IMR-90 (cell line): ENCODE data around the gene LCAT. TPM values are rescaled to one million over a fixed set of nuclear protein-coding genes. Genes with fewer than 3 reads are reported as not detected.

Source experiments
- ATAC-seq: fragments of 200-7000 bp; cut with Tn5 transposase; 2 replicates; pipeline ENCODE4 v1.9.1; 2020; ENCODE audit warnings: low read depth, mild to moderate bottlenecking, moderate library complexity
- BruUV-seq: library from RNA; stranded (reverse); fragments of 400-500 nt; replicated peaks from 2 replicates; lab custom pipeline; 2021; lab: Mats Ljungman, UMichigan
- CTCF ChIA-PET: fragments of 300-600 bp; formaldehyde crosslinking; extraction: SDS; loops from one replicate; lab custom pipeline; 2021; ENCODE audit warnings: antibody characterized with exemption; lab: Yijun Ruan, JAX
- POLR2A ChIA-PET: fragments of 300-600 bp; sonication (Branson Sonifier 250); formaldehyde crosslinking; loops from one replicate; lab custom pipeline; 2022; ENCODE audit warnings: antibody characterized with exemption; ENCODE audit not compliant: unreplicated experiment; lab: Charles Lee
- DNase-seq: peaks from one replicate; pipeline ENCODE4 v3.0.0; 2013
- H2AFZ ChIP-seq: replicated peaks from 2 replicates; pipeline ENCODE3; 2013; ENCODE audit warnings: low read length, mild to moderate bottlenecking; ENCODE audit not compliant: poor library complexity
- H2AK5ac ChIP-seq: 2 replicates; pipeline ENCODE4 v1.6.1; 2013; ENCODE audit warnings: low read depth, low read length, inconsistent platforms
- H2AK9ac ChIP-seq: replicated peaks from 2 replicates; pipeline ENCODE3; 2013; ENCODE audit warnings: mild to moderate bottlenecking, low read depth, low read length, moderate library complexity; ENCODE audit not compliant: poor library complexity
- H2BK120ac ChIP-seq: 2 replicates; pipeline ENCODE4 v1.6.1; 2013; ENCODE audit warnings: low read depth, low read length, inconsistent platforms
- H2BK15ac ChIP-seq: 3 replicates; pipeline ENCODE4 v1.6.1; 2013; ENCODE audit warnings: low read depth, low read length, inconsistent platforms
- H2BK20ac ChIP-seq: 2 replicates; pipeline ENCODE4 v1.6.1; 2013; ENCODE audit warnings: low read depth, mild to moderate bottlenecking, inconsistent platforms, low read length, moderate library complexity
- H2BK5ac ChIP-seq: 2 replicates; pipeline ENCODE4 v1.6.1; 2013; ENCODE audit warnings: mild to moderate bottlenecking, low read depth, low read length, inconsistent platforms; ENCODE audit not compliant: poor library complexity, severe bottlenecking
- H3K14ac ChIP-seq: replicated peaks from 2 replicates; pipeline ENCODE4 v1.6.1; 2013; ENCODE audit warnings: low read depth, low read length, inconsistent platforms
- H3K18ac ChIP-seq: 2 replicates; pipeline ENCODE4 v1.6.1; 2013; ENCODE audit warnings: low read depth, low read length, control low read depth
- H3K23ac ChIP-seq: 2 replicates; pipeline ENCODE4 v1.6.1; 2013; ENCODE audit warnings: low read depth, low read length, inconsistent platforms
- H3K27ac ChIP-seq: 2 replicates; pipeline ENCODE4 v1.5.1; 2013; ENCODE audit warnings: mild to moderate bottlenecking, control low read depth, low read length; ENCODE audit not compliant: insufficient read depth
- H3K27me3 ChIP-seq: 2 replicates; pipeline ENCODE4 v1.6.1; 2013; ENCODE audit warnings: low read length; ENCODE audit not compliant: control insufficient read depth, insufficient read depth
- H3K36me3 ChIP-seq: 2 replicates; pipeline ENCODE4 v1.6.1; 2013; ENCODE audit warnings: low read length, mixed read lengths; ENCODE audit not compliant: control insufficient read depth, insufficient read depth
- H3K4ac ChIP-seq: 2 replicates; pipeline ENCODE4 v1.6.1; 2013; ENCODE audit warnings: low read depth, low read length, inconsistent platforms
- H3K4me1 ChIP-seq: 2 replicates; pipeline ENCODE4 v1.6.1; 2013; ENCODE audit warnings: low read length, mixed read lengths; ENCODE audit not compliant: control insufficient read depth, insufficient read depth
- H3K4me2 ChIP-seq: 2 replicates; pipeline ENCODE4 v1.6.1; 2013; ENCODE audit warnings: low read depth, mild to moderate bottlenecking, control low read depth, low read length, moderate library complexity
- H3K4me3 ChIP-seq: 2 replicates; pipeline ENCODE4 v1.5.1; 2013; ENCODE audit warnings: low read depth, mild to moderate bottlenecking, control low read depth, low read length, moderate library complexity; ENCODE audit not compliant: insufficient read depth
- H3K56ac ChIP-seq: 2 replicates; pipeline ENCODE4 v1.6.1; 2013; ENCODE audit warnings: low read length, inconsistent platforms; ENCODE audit not compliant: insufficient read depth; ENCODE audit errors: extremely low read depth
- H3K79me1 ChIP-seq, 2 experiments: 2 replicates each; pipeline ENCODE4 v1.6.1; 2013; ENCODE audit warnings: low read length in 2 of 2, inconsistent platforms in 1 of 2, low read depth in 1 of 2
- H3K9ac ChIP-seq: 2 replicates; pipeline ENCODE4 v1.6.1; 2013; ENCODE audit warnings: low read depth, low read length, control low read depth
- H3K9me1 ChIP-seq: 2 replicates; pipeline ENCODE4 v1.6.1; 2013; ENCODE audit warnings: low read length, inconsistent platforms; ENCODE audit not compliant: insufficient read depth
- H3K9me3 ChIP-seq: 2 replicates; pipeline ENCODE4 v1.6.1; 2013; ENCODE audit warnings: low read length; ENCODE audit not compliant: control insufficient read depth, insufficient read depth
- H4K20me1 ChIP-seq: 2 replicates; pipeline ENCODE4 v1.6.1; 2013; ENCODE audit warnings: low read length, inconsistent platforms; ENCODE audit not compliant: insufficient read depth
- H4K5ac ChIP-seq: 2 replicates; pipeline ENCODE4 v1.6.1; 2013; ENCODE audit warnings: mild to moderate bottlenecking, low read depth, low read length, control low read depth
- H4K8ac ChIP-seq, 2 experiments: 2 replicates each; pipeline ENCODE4 v1.6.1; 2013; ENCODE audit warnings: low read depth in 2 of 2, low read length in 2 of 2, control low read depth in 1 of 2, inconsistent platforms in 1 of 2
- H4K91ac ChIP-seq: 2 replicates; pipeline ENCODE4 v1.6.1; 2013; ENCODE audit warnings: low read depth, low read length, inconsistent platforms; ENCODE audit not compliant: insufficient read depth
- BHLHE40 ChIP-seq: fragments of 150-350 bp; IDR thresholded peaks from 2 replicates; pipeline ENCODE4 v1.6.1; 2016; ENCODE audit warnings: mild to moderate bottlenecking, low read depth, low read length
- CEBPB ChIP-seq: IDR thresholded peaks from 2 replicates; pipeline ENCODE4 v1.6.1; 2012; ENCODE audit warnings: low read depth, low read length, improper control_type of control experiment
- CTCF ChIP-seq: conservative IDR thresholded peaks from 2 replicates; pipeline ENCODE4 v1.5.1; 2012; ENCODE audit warnings: mild to moderate bottlenecking, low read depth, low read length, improper control_type of control experiment
- FOS ChIP-seq: fragments of 150-350 bp; IDR thresholded peaks from 2 replicates; pipeline ENCODE4 v1.6.1; 2016; ENCODE audit warnings: low read depth, low read length
- MAZ ChIP-seq: IDR thresholded peaks from 2 replicates; pipeline ENCODE4 v1.6.1; 2012; ENCODE audit warnings: low read depth, mild to moderate bottlenecking, low read length, improper control_type of control experiment, moderate library complexity, borderline replicate concordance
- MXI1 ChIP-seq: IDR thresholded peaks from 2 replicates; pipeline ENCODE4 v1.6.1; 2012; ENCODE audit warnings: low read depth, mild to moderate bottlenecking, low read length, moderate library complexity, borderline replicate concordance
- POLR2A ChIP-seq: IDR thresholded peaks from 2 replicates; pipeline ENCODE4 v1.6.1; 2012; ENCODE audit warnings: mild to moderate bottlenecking, low read depth, low read length
- RAD21 ChIP-seq: IDR thresholded peaks from 2 replicates; pipeline ENCODE4 v1.6.1; 2012; ENCODE audit warnings: low read length, improper control_type of control experiment
- RFX5 ChIP-seq: IDR thresholded peaks from 2 replicates; pipeline ENCODE4 v1.8.0; 2012; ENCODE audit warnings: low read depth, mild to moderate bottlenecking, low read length, moderate library complexity
- SMC3 ChIP-seq: fragments of 150-350 bp; IDR thresholded peaks from 2 replicates; pipeline ENCODE4 v1.6.1; 2016; ENCODE audit warnings: low read depth, mild to moderate bottlenecking, antibody characterized with exemption, low read length, moderate library complexity
- USF2 ChIP-seq: fragments of 150-350 bp; IDR thresholded peaks from 2 replicates; pipeline ENCODE4 v1.6.1; 2017; ENCODE audit warnings: mild to moderate bottlenecking, antibody characterized with exemption, low read length, low read depth
- whole genome bisulfite sequencing, 2 experiments: methylation state at CpG; one replicate each; pipeline versions ENCODE4 v1.1.5 to v1.1.7; 2013; ENCODE audit warnings: missing lambda C conversion rate in 2 of 2; ENCODE audit not compliant: insufficient read length in 1 of 2; ENCODE audit errors: extremely low coverage in 2 of 2; 5-methylcytosine and 5-hydroxymethylcytosine counted together
- dilution Hi-C: fragments of 300-500 bp; cut with HindIII; formaldehyde crosslinking; loops from one replicate; pipeline ENCODE4 v1.14.3; 2018; ENCODE audit warnings: low sequenced_read_pairs; ENCODE audit not compliant: unreplicated experiment
- in situ Hi-C: fragments of 300-500 bp; cut with MboI; formaldehyde crosslinking; loops from 3 replicates; pipeline ENCODE4 v1.14.3; 2019; ENCODE audit warnings: low sequenced_read_pairs, inconsistent platforms, mixed read lengths
- intact Hi-C: fragments of 100-400 bp; cut with micrococcal nuclease; formaldehyde crosslinking; loops from 2 replicates; pipeline ENCODE4 v1.10.0; 2022
- polyA plus RNA-seq, 3 experiments: library from polyadenylated mRNA; depleted of rRNA; stranded (reverse); fragments of >200 nt; gene quantifications; 2 replicates each; pipeline ENCODE4 v1.2.3, GENCODE V29; 2012; ENCODE audit warnings: low replicate concordance in 1 of 3
- total RNA-seq: library from RNA; depleted of rRNA; stranded (reverse); fragments of >200 nt; gene quantifications from 2 replicates; pipeline ENCODE4 v1.2.3, GENCODE V29; 2012

LCAT gene
- total and polyA plus RNA-seq, 2 of the 4 experiments (the other 2 are of a cell fraction): 1.4 to 18.8 TPM

DNA sequence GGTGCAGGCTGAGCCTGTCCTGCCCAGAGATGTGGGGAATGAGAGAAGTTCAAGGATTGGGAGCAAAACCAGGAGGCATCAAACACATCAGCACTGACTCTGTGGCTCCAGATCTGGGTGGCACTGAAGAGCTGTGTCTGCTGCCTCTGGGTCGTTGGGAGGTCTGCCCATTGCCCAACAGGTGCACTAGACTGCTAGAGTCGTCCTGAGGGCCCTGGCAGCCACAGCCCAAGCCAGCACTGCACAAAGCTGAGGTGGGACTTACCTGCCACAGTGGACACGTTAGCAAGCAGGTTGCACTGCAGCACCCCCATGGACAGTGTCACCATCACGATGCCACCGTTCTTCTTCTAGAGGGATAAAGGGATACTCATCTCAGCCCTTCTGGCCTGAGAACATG, 33.1 kb upstream of the LCAT start:
- Histone ChIP-seq H2BK5ac (no peak overlapping the region), H4K20me1 (no peaks in the 10 kb centered on the region; the same call in 1 of the 2 replicates), H3K4me3 (no peak overlapping the region), H2BK20ac (no peak overlapping the region), H2AK5ac (no peak overlapping the region), H3K9ac (no peak overlapping the region), H2AK9ac (no peak overlapping the region), H3K79me1 (no peaks in the 10 kb centered on the region), H3K4me1 (no peaks in the 10 kb centered on the region), H3K18ac (no peak overlapping the region), H3K4ac (no peak overlapping the region), H2BK120ac (no peak overlapping the region), H4K91ac (no peak overlapping the region), H4K8ac (no peak overlapping the region), H3K27me3 (peaks cover 29% of the 10 kb centered on the region), H3K14ac (no peak overlapping the region), H2AFZ (no peak overlapping the region), H3K27ac (no peak overlapping the region), H4K5ac (no peak overlapping the region), H2BK15ac (no peak overlapping the region), H3K9me3 (no peaks in the 10 kb centered on the region), H3K4me2 (no peak overlapping the region), H3K9me1 (no peaks in the 10 kb centered on the region), H3K36me3 (no peaks in the 10 kb centered on the region), H3K23ac (no peak overlapping the region), H3K56ac (no peak overlapping the region)
- no peak for DNase-seq
- intact Hi-C loops: no loop called here
- ATAC-seq: no peak
- CTCF ChIA-PET: no interaction called here
- in situ Hi-C loops: no loop called here
- 50% methylated on average over 5 of the region's 5 CpGs; no CpG with 5 or more reads in 1 of the 2 experiments for WGBS, 2 experiments
- no peak for TF ChIP-seq FOS
- TF ChIP-seq CTCF: no peak
- no peak for TF ChIP-seq CEBPB
- TF ChIP-seq BHLHE40: no peak
- no peak for TF ChIP-seq MAZ
- no peak for TF ChIP-seq MXI1
- TF ChIP-seq SMC3: no peak
- TF ChIP-seq RAD21: no peak
- no peak for TF ChIP-seq RFX5
- TF ChIP-seq POLR2A: no peak
- TF ChIP-seq USF2: no peak
- POLR2A ChIA-PET: no interaction called here
- dilution Hi-C loops: no loop called here
- BruUV-seq: no TSS peak
